SK-N-MC (cell line): ENCODE results near the gene ACMSD.
"Not testable (repeated sequence)": the region's sequence is repeated elsewhere in the genome, so short reads cannot be mapped to it uniquely, and the experiment has no call there.

Source experiments
- DNase-seq: peaks from one replicate; pipeline ENCODE4 v3.0.0-alpha.2; 2011; ENCODE audit warnings: low read depth, low spot score
- H3K27ac ChIP-seq: fragments of 200-600 bp; sonication (generic); 2 replicates; pipeline ENCODE4 v1.5.1; 2016; ENCODE audit warnings: mixed run types
- H3K36me3 ChIP-seq: fragments of 200-600 bp; sonication (generic); 2 replicates; pipeline ENCODE4 v1.6.1; 2017; ENCODE audit warnings: antibody characterized with exemption, low read length, mixed read lengths; ENCODE audit not compliant: insufficient read depth
- H3K4me3 ChIP-seq: fragments of 200-600 bp; sonication (generic); 2 replicates; pipeline ENCODE4 v1.5.1; 2016
- H3K9ac ChIP-seq: fragments of 200-600 bp; sonication (generic); 2 replicates; pipeline ENCODE4 v1.8.0; 2017; ENCODE audit warnings: mixed run types, mixed read lengths; ENCODE audit not compliant: insufficient read length
- H3K9me3 ChIP-seq: fragments of 200-600 bp; sonication (generic); 2 replicates; pipeline ENCODE4 v1.6.1; 2017; ENCODE audit warnings: low read depth, mild to moderate bottlenecking, antibody characterized with exemption, low read length, moderate library complexity, mixed read lengths
- EZH2 ChIP-seq: fragments of 200-600 bp; sonication (generic); IDR thresholded peaks from one replicate; pipeline ENCODE4 v1.6.1; 2017; ENCODE audit warnings: antibody characterized with exemption
- FOXP2 ChIP-seq: optimal IDR thresholded peaks from 2 replicates; pipeline ENCODE3; 2011; ENCODE audit warnings: mild to moderate bottlenecking, moderate library complexity; ENCODE audit not compliant: insufficient read depth; ENCODE audit errors: extremely low read length, control extremely low read depth
- POLR2AphosphoS5 ChIP-seq: IDR thresholded peaks from 2 replicates; pipeline ENCODE4 v1.6.1; 2012; ENCODE audit warnings: mild to moderate bottlenecking, low read depth, low read length, borderline replicate concordance

ACMSD gene

DNA sequence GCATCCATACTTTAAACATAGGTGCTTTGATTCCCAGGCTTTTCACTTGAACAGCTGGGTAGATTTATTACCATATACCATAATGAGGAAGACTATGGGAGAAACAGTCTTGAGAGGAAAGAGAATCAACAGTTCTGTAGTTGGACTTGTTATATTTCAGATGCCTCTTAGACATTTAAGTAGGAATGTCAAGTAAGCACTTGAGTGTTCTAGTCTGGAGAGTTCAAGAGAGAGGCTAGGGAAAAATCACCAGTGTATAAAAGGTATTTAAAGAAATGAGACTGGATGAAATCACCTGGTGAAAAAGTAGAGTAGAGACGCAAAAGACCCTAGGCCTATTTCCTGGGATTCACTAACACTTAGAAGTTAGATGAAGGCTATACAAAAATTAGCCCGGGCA is 66.8 kb downstream of the ACMSD start:
- no peak overlapping the region for H3K4me3 ChIP-seq
- no peak overlapping the region for H3K9ac ChIP-seq
- DNase-seq = no peak
- no peak for TF ChIP-seq POLR2AphosphoS5
- TF ChIP-seq EZH2 = no peak
- no peak for TF ChIP-seq FOXP2
- no peaks in the 10 kb centered on the region for H3K9me3 ChIP-seq
- H3K36me3 ChIP-seq = no peaks in the 10 kb centered on the region
- no peak overlapping the region for H3K27ac ChIP-seq

DNA sequence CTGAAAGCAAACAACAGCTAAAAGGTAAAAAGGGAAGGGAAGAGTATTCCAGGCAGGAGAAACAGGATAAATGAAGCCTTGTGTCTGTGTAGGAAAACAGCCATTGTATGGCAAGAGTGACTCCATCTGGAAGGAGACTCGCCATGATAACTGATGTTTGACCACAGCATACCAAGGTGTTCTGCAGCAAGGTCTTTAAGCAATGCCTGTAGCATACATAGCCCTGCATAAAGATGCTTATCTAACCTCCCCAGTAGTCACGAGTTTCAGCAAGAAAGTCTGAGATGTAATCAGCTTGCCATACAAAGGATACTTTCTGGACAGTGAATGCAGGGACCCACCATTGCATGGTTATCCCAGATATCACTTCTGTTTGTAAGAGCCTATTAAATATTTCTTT is 68.3 kb downstream of the ACMSD start:
- H3K9ac ChIP-seq = no peak overlapping the region
- no peak for DNase-seq
- H3K4me3 ChIP-seq = no peak overlapping the region
- no peak for TF ChIP-seq FOXP2
- no peak for TF ChIP-seq POLR2AphosphoS5
- TF ChIP-seq EZH2 = no peak
- H3K27ac ChIP-seq = no peak overlapping the region
- no peaks in the 10 kb centered on the region for H3K9me3 ChIP-seq
- H3K36me3 ChIP-seq = no peaks in the 10 kb centered on the region

DNA sequence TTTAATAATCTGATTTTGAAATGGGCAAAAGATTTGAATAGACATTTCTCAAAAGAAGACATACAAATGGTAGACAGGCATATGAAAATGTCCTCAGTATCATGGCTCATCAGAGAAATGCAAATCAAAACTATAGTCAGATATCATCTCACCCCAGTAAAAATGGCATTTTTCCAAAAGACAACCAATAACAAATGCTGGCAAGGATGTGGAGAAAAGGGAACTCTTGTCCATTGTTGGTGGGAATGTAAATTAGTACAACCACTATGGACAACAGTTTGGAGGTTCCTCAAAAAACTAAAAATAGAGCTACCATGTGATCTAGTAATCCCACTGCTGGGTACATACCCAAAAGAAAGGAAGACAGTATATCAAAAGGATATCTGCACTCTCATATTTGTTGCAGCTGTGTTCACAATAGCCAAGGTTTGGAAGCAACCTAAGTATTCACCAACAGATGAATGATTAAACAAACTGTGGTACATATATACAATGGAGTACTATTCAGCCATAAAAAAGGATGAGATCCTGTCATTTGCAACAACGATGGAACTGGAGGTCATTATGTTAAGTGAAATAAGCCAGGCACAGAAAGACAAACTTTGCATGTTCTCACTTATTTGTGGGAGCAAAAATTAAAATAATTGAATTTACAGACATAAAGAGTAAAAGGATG is 69.2 kb downstream of the ACMSD start:
- not testable (repeated sequence) for H3K36me3 ChIP-seq, H3K9ac ChIP-seq, H3K4me3 ChIP-seq, H3K9me3 ChIP-seq, DNase-seq, H3K27ac ChIP-seq

GRCh38 chr2:134910763-134911399 is 72.5 kb downstream of the ACMSD start:
- TF ChIP-seq FOXP2 = no peak
- TF ChIP-seq EZH2 = no peak
- no peak for TF ChIP-seq POLR2AphosphoS5
- H3K9ac ChIP-seq = no peak overlapping the region
- H3K36me3 ChIP-seq = no peaks in the 10 kb centered on the region
- no peak overlapping the region for H3K27ac ChIP-seq
- DNase-seq = no peak
- H3K9me3 ChIP-seq = no peaks in the 10 kb centered on the region
- no peak overlapping the region for H3K4me3 ChIP-seq

DNA sequence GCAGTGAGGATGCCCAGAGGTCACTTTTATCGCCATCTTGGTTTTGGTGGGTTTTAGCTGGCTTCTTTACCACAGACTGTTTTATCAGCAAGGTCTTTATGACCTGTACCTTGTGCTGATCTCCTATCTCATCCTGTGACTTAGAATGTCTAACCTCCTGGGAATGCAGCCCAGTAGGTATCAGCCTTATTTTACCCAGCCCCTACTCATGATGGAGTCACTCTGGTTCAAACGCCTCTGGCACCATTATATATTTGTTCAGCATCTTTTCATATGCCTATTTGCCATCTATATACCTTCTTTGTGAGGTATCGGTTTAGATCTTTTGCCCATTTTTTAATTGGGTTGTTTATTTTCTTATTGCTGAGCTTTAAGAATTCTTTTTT is 73.0 kb downstream of the ACMSD start:
- Histone ChIP-seq H3K9me3 (no peaks in the 10 kb centered on the region), H3K9ac (no peak overlapping the region), H3K4me3 (no peak overlapping the region), H3K36me3 (no peaks in the 10 kb centered on the region), H3K27ac (no peak overlapping the region)
- no peak for TF ChIP-seq POLR2AphosphoS5
- TF ChIP-seq EZH2 = no peak
- no peak for TF ChIP-seq FOXP2
- no peak for DNase-seq

- Histone ChIP-seq H3K9me3 (no peaks in the 10 kb centered on the region), H3K9ac (no peak overlapping the region), H3K27ac (no peak overlapping the region), H3K36me3 (no peaks in the 10 kb centered on the region), H3K4me3 (no peak overlapping the region)
- TF ChIP-seq POLR2AphosphoS5 (no peak), FOXP2 (no peak), EZH2 (no peak)
- no peak for DNase-seq
These were observed 73.9 kb downstream of the ACMSD start for GRCh38 chr2:134912361-134912760.

- DNase-seq = no peak
- TF ChIP-seq FOXP2 (no peak), EZH2 (no peak), POLR2AphosphoS5 (no peak)
- peak overlapping the region; percentile 98 for H3K9ac ChIP-seq
- peak overlapping the region; percentile 98 for H3K4me3 ChIP-seq
- H3K9me3 ChIP-seq = no peaks in the 10 kb centered on the region
- peak overlapping the region; percentile 98 for H3K27ac ChIP-seq
- peaks cover 25% of the 10 kb centered on the region for H3K36me3 ChIP-seq
These were observed 79.0 kb downstream of the ACMSD start for GRCh38 chr2:134917360-134917865.

DNA sequence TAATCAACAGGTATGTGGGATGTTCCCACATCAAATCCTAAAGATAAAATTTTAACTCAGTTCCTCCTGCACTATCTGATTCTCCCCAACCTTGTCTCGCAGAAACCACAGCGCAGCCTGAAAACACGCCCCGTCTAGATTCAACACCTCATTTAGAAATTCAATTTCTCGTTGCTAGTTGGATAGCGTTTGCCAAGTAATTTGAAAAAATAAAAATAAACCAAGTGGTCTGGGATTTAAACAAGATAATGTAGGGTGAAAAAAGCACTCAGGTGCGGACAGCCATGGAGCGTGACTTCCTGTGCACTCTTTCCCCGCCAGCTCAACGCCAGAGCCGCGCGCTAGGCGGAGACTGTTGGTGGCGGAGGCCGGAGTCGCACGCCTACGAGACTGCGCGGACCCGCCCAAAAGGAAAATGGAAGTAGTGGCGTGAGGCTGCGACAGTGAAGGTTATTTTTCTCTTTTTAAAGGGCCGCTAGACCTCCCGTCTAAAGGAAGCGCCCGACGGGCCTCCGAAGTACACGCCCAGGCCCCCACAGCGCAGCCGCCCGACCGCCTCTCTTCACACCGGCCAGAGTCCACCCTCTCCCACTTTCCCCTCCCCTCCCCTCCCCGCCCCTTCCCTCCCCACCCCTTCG is 79.6 kb downstream of the ACMSD start:
- Histone ChIP-seq H3K9ac (peak overlapping the region; percentile 98), H3K4me3 (peak overlapping the region; percentile 98), H3K27ac (peak overlapping the region; percentile 98), H3K9me3 (no peaks in the 10 kb centered on the region), H3K36me3 (peaks cover 30% of the 10 kb centered on the region)
- TF ChIP-seq EZH2 (no peak), POLR2AphosphoS5 (peak; percentile 92), FOXP2 (no peak)
- peak; percentile 51 for DNase-seq
